GM19035 (cell line): ENCODE results near the gene GFPT2.

Source experiments
- ATAC-seq: cut with Tn5 transposase; IDR thresholded peaks from one replicate; pipeline ENCODE4 v1.9.1; 2021; ENCODE audit not compliant: unreplicated experiment

The GFPT2 gene

GRCh38 chr5:180353048-180353979 is at the start of gene GFPT2:
Gene GFPT2, minus strand, starts transcription at chr5:180353336. Its CDS starts 119 bp downstream, at chr5:180353217.
- ATAC-seq = peak; percentile 69

- no peak for ATAC-seq
These were observed 49.6 kb upstream of the GFPT2 start for GRCh38 chr5:180402716-180403115.

GRCh38 chr5:180401229-180401907 is 48.2 kb upstream of the GFPT2 start:
- ATAC-seq = no peak

DNA sequence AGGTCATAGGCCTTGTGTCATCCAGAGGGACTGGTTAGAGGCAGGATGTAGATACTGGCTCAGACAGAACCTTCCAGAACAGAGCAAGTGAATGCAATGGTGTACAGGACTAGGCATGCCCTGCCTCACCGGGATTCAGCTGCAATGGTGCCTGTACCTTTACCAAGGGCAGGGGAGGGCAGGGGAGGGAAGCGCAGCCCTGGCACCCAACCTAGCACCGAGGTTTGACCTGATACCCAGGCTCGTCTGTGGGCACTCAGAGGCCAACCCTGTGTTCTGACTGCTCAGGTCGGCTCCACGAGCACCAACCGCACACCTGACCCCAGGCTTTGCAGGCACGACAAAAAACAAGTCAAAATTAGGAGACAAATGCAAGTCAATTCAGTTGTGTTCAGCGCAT is 47.3 kb upstream of the GFPT2 start:
- no peak for ATAC-seq

GRCh38 chr5:180399401-180400215 is 46.5 kb upstream of the GFPT2 start:
- ATAC-seq = no peak

DNA sequence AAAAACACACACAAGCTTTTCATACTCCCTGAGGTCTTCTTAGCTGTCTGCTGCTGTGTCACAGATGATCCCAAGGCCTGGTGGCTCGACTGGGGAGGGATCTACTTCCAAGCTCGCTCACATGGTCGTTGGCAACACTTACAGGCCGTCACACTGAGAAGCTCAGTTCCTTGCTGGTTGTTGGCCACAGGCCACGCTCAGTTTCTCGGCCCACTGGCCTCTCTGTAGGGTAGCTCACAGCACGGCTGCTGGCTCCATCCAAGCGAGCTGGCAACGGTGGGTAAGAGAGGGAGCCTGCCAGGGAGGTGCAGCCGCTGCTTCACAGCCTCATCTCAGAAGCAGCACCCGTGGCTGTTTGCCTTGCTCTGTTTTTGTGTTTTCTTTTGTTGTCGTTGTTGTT is 43.8 kb upstream of the GFPT2 start:
- ATAC-seq = no peak

DNA sequence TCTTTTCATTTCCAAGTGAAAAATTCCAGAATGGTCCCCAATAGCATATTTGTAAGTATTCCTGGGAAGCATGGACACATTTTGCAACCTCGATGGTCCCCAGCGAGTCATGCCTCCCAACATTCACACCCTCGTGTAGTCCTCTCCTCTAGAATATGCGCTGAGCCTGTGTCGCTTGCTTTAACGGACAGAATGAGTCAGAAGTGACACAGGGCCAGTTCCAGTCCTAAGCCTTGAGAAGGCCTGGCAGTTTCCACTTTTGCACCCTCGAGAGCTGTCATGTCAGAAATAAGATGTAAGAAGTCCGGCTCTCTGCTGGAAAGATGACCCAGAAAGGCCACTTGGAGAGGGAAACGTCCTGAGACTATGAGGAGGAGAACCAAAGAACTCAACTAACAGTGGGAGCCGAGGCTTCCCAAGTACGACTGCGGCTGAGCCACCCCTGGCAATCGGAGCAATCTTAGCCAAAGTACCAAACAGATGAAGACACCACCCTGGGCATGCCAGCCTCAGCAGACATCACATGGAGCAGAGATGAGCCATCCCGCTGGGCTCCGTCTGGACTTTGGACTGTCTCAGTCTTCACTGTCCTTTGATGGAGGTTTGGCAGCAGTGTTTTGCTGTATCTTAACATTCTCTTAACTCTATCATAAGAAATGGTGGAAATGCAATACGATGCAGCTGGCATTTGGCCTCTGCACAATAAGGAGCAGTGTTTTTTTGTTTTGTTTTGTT is 42.6 kb upstream of the GFPT2 start:
- ATAC-seq = no peak

GRCh38 chr5:180394031-180394636 is 41.0 kb upstream of the GFPT2 start:
- no peak for ATAC-seq

DNA sequence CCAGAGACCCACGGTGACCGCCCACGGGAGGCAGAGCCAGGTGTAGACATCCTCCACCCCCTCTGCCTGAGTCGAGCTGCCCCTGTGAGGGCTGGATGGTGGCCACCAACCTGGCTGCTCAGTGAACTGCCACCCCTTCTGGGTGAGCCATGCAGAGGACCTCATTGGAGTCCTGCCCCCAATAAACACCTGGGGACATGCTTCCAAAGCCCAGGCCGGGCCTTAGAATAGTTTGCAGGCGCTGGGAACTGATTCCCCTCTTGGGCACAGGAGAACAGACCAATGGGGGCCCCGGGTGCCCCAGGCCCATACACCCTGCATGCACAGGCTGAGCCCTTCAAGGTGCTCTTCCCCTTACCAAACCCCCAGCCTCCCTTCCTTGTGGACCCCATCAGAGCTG is 38.1 kb upstream of the GFPT2 start:
- no peak for ATAC-seq

GRCh38 chr5:180390441-180391190 is 37.5 kb upstream of the GFPT2 start:
- no peak for ATAC-seq

GRCh38 chr5:180389252-180390101 is 36.3 kb upstream of the GFPT2 start:
- ATAC-seq = no peak

DNA sequence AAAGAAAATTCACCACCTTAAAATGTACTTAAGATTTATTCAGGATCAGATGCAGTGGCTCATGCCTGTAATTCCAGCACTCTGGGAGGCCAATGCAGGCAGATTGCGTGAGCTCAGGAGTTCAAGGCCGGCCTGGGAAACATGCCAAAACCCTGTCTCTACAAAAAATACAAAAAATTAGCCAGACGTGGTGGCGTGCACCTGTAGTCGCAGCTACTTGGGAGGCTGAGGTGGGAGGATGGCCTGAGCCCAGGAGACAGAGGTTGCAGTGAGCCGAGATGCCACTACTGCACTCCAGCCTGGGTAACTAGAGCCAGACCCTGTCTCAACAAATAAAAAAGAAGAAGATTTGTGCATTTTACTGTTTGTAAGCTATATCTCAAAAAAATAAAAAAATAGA is 34.7 kb upstream of the GFPT2 start:
- ATAC-seq = no peak

DNA sequence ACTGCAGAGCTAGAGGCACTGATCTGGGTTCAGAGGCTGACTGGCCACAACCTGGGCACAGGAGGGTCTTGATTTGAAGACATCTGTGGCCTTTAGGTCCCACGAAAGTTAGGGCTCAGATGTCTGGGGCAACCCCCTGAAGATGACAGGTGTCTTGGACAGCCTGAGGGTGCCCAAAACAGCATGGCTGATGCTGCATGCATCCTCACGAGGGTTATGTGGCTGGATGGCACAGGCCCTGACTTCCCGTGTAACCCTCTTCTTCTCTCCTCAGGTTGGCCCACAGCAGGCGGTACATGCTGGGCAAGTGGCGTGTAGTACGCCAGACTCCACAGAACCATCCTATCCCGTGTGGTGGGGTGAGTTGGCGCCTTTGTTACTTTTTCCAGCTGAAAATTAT is 29.8 kb upstream of the GFPT2 start:
- no peak for ATAC-seq

GRCh38 chr5:180381851-180382480 is 28.8 kb upstream of the GFPT2 start:
- no peak for ATAC-seq

DNA sequence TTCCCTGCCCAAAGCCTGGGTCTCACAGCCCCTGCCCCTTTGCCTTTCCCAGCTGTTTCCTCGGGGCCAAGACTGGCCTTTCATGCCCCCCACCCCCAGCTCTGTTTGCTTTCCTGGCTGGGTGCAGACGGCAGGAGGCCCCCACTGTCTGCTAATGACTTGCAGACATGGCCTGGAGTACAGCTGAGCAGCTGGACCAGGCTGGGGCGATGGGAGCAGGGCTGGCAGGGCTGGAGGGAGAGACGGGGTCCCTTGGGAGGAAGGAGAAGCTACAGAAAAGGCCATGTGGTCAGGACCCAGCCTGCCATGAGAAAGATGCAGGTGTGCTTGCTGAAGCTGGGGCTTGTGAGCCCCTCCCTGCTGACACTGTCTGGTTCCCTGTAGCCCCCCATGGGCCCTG is 28.3 kb upstream of the GFPT2 start:
- ATAC-seq = no peak

DNA sequence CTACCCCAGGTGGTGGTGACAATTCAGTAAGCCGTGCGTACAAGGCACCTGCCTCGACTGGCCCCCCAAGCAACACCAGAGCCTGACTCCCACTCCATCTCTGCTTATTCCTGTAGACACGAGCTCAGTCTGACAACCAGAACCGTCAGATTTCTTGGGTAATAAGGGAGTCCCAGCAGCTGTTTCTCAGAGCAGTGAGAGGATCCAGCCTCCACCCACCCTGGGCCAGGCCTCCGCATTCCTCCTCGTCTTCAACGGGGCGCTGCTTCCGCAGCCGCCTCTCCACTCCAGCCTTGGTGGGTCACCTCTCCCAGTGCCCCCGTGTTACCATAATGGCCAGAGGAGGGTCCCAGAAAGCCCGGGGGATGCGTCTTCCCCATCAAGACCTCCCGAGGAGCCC is 27.7 kb upstream of the GFPT2 start:
- ATAC-seq = no peak

GRCh38 chr5:180380441-180380840 is 27.3 kb upstream of the GFPT2 start:
- no peak for ATAC-seq

GRCh38 chr5:180379355-180380070 is 26.4 kb upstream of the GFPT2 start:
- no peak for ATAC-seq
